ENCODE data around the gene NXPH3.

- TF ChIP-seq CTCF (IDR thresholded peaks at IDR 0.05): no peak
- no peak for TF ChIP-seq POLR2AphosphoS5 (IDR thresholded peaks at IDR 0.05)
- TF ChIP-seq POLR2A (IDR thresholded peaks at IDR 0.05): no peak
These were observed 53.8 kb downstream of the NXPH3 start for GRCh38 chr17:49629447-49629846.

All from prostate gland (tissue), 2 donors.